ENCODE data around the gene LMLN.

LMLN gene

DNA sequence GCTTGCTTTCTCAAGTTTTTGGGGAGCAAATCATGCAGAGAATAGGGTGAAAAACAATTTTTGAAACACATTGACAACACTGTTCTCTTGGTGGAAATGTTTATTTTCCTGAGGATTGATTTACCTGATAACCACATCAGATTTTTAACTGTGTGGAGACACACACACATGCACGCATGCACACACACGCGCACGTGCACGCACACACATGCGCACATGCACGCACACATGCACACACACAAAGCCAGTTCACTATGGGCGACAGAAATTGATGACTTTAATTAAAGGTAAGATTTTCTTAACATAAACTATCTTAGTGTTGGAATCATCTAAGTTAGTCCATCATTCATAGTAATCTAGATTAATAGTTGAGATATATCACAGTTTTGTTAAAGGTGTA lies 15.3 kb downstream of the LMLN start:
- H3K9ac ChIP-seq: no peak overlapping the region
- no peak overlapping the region for H3K4me3 ChIP-seq (ENCODE audit: low read depth, low read length)
- no peaks in the 10 kb centered on the region for H3K36me3 ChIP-seq (ENCODE audit: control insufficient read depth, insufficient read depth, low read length)
- TF ChIP-seq, protein P1, sequence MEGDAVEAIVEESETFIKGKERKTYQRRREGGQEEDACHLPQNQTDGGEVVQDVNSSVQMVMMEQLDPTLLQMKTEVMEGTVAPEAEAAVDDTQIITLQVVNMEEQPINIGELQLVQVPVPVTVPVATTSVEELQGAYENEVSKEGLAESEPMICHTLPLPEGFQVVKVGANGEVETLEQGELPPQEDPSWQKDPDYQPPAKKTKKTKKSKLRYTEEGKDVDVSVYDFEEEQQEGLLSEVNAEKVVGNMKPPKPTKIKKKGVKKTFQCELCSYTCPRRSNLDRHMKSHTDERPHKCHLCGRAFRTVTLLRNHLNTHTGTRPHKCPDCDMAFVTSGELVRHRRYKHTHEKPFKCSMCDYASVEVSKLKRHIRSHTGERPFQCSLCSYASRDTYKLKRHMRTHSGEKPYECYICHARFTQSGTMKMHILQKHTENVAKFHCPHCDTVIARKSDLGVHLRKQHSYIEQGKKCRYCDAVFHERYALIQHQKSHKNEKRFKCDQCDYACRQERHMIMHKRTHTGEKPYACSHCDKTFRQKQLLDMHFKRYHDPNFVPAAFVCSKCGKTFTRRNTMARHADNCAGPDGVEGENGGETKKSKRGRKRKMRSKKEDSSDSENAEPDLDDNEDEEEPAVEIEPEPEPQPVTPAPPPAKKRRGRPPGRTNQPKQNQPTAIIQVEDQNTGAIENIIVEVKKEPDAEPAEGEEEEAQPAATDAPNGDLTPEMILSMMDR (IDR thresholded peaks at IDR 0.05): no peak
- H3K27me3 ChIP-seq (ENCODE audit: control insufficient read depth, insufficient read depth, low read length): no peaks in the 10 kb centered on the region
- no peaks in the 10 kb centered on the region for H3K4me1 ChIP-seq
- H2AFZ ChIP-seq: no peak overlapping the region
- no peak overlapping the region for H3K4me2 ChIP-seq (ENCODE audit: low read length)
- H3K27ac ChIP-seq: no peak overlapping the region
- H3K9me3 ChIP-seq (ENCODE audit: control insufficient read depth, low read length): no peaks in the 10 kb centered on the region
- no peaks in the 10 kb centered on the region for H3K79me2 ChIP-seq

DNA sequence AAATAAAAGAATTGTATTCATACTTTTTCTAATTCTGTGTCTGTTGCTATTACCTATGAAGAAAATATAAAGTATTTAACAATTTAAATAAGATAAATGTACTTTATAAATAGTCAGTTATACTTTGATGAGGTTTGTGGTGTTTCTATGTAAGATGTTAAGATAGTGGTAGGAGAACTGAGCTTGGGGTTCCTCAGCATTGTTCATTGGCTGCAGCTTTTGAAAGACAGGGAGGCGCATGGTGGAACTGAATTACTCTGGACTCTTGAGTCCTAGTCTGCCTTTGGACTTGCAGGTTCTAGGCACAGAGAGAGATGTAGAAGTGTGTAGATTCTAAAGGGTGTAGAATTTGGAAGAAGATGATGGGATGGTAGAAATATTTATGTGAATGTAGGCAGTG lies 23.1 kb downstream of the LMLN start:
- Histone ChIP-seq H3K27ac (no peak overlapping the region), H3K27me3 (ENCODE audit: control insufficient read depth, insufficient read depth, low read length) (no peaks in the 10 kb centered on the region), H3K9me3 (ENCODE audit: control insufficient read depth, low read length) (no peaks in the 10 kb centered on the region), H3K4me3 (ENCODE audit: low read depth, low read length) (no peak overlapping the region), H3K4me1 (no peaks in the 10 kb centered on the region), H2AFZ (no peak overlapping the region), H3K79me2 (no peaks in the 10 kb centered on the region), H3K36me3 (ENCODE audit: control insufficient read depth, insufficient read depth, low read length) (no peaks in the 10 kb centered on the region), H3K9ac (no peak overlapping the region), H3K4me2 (ENCODE audit: low read length) (no peak overlapping the region)
- TF ChIP-seq, protein P1 (IDR thresholded peaks at IDR 0.05): no peak

DNA sequence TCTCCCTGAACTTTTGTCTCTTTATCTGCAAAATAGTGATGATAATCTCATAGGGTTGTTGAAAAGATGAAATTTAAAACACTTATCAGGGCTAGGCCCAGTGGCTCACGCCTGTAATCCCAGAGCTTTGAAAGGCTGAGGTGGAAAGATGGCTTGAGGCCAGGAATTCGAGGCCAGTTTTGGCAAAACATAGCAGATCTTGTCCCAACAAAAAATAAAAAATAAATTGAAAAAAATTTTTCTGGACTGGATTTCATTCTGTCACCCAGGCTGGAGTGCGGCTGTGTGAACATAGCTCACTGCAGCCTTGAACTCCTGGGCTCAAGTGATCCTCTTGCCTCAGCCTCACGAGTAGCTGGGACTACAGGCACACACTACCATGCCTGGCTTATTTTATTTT lies 29.6 kb downstream of the LMLN start:
- Histone ChIP-seq H3K9ac (no peak overlapping the region), H3K9me3 (ENCODE audit: control insufficient read depth, low read length) (no peaks in the 10 kb centered on the region)
- TF ChIP-seq, protein P1 (IDR thresholded peaks at IDR 0.05): no peak

DNA sequence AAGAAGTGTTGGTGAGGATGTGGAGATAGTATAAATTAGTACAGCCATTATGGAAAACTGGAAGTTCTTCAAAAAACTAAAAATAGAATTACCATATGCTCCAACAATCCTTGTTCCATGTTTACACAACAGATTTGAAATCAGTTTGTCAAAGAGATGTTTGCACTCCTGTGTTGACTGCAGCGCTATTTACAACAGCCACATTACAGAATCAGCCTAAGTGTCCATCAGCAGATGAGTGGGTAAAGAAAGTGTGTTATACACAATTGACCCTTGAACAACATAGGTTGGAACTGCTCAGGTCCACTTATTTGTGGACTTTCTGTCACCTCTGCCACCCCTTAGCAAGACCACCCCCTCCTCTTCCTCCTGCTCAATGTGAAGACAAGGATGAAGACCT lies 34.7 kb downstream of the LMLN start:
- H3K27me3 ChIP-seq (ENCODE audit: control insufficient read depth, insufficient read depth, low read length): no peaks in the 10 kb centered on the region
- no peaks in the 10 kb centered on the region for H3K9me3 ChIP-seq (ENCODE audit: control insufficient read depth, low read length)
- TF ChIP-seq, protein P1 (IDR thresholded peaks at IDR 0.05): no peak
- no peak overlapping the region for H3K4me3 ChIP-seq (ENCODE audit: low read depth, low read length)
- H3K27ac ChIP-seq: no peak overlapping the region
- H3K36me3 ChIP-seq (ENCODE audit: control insufficient read depth, insufficient read depth, low read length): no peaks in the 10 kb centered on the region
- H3K79me2 ChIP-seq: no peaks in the 10 kb centered on the region
- H2AFZ ChIP-seq: no peak overlapping the region
- no peak overlapping the region for H3K4me2 ChIP-seq (ENCODE audit: low read length)
- no peak overlapping the region for H3K9ac ChIP-seq
- no peaks in the 10 kb centered on the region for H3K4me1 ChIP-seq

More for the DNA sequence above, 29.6 kb downstream of the LMLN start:
- H3K36me3 ChIP-seq (ENCODE audit: control insufficient read depth, insufficient read depth, low read length): no peaks in the 10 kb centered on the region
- H2AFZ ChIP-seq: peak overlapping the region; percentile 61
- peaks cover 6% of the 10 kb centered on the region for H3K4me1 ChIP-seq
- H3K4me2 ChIP-seq (ENCODE audit: low read length): no peak overlapping the region
- H3K27me3 ChIP-seq (ENCODE audit: control insufficient read depth, insufficient read depth, low read length): no peaks in the 10 kb centered on the region
- peak overlapping the region; percentile 4 for H3K27ac ChIP-seq
- H3K4me3 ChIP-seq (ENCODE audit: low read depth, low read length): no peak overlapping the region
- H3K79me2 ChIP-seq: no peaks in the 10 kb centered on the region

DNA sequence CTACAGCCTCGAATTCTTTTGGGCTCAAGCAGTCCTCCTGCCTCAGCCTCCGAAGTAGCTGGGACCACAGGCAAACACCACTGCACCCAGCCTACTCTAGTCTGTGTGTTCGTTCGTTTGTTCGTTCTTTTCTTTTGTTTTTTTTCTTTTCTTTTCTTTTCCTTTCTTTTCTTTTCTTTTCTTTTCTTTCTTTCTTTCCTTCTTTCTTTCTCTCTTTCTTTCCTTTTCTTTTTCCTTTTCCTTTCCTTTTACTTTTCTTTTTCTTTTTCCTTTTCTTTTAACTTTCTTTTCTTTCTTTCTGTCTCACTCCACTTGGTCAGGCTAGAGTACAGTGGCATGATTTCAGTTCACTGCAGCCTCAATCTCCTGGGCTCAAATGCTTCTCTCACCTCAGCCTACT lies 36.8 kb downstream of the LMLN start:
- Histone ChIP-seq H3K4me2 (ENCODE audit: low read length) (no peak overlapping the region), H3K9me3 (ENCODE audit: control insufficient read depth, low read length) (no peaks in the 10 kb centered on the region), H3K36me3 (ENCODE audit: control insufficient read depth, insufficient read depth, low read length) (no peaks in the 10 kb centered on the region), H3K4me3 (ENCODE audit: low read depth, low read length) (no peak overlapping the region), H2AFZ (no peak overlapping the region), H3K79me2 (no peaks in the 10 kb centered on the region), H3K9ac (no peak overlapping the region), H3K27ac (no peak overlapping the region), H3K27me3 (ENCODE audit: control insufficient read depth, insufficient read depth, low read length) (no peaks in the 10 kb centered on the region), H3K4me1 (no peaks in the 10 kb centered on the region)
- TF ChIP-seq, protein P1 (IDR thresholded peaks at IDR 0.05): no peak

Measured in parathyroid adenoma (tissue), 2 donors.